K562 (cell line): ENCODE data around the gene GZF1. TPM values are rescaled to one million over a fixed set of nuclear protein-coding genes. Genes with fewer than 3 reads are reported as not detected.
A peak's percentile ranks its signal among the peaks of the same experiment; 100 is the strongest.

ENCODE experiments used
- DDX20 ChIP-seq: fragments of 450-650 bp; IDR thresholded peaks from 2 replicates; pipeline ENCODE4 v1.6.1; 2016; ENCODE audit warnings: missing genetic modification characterization, low read depth, mild to moderate bottlenecking, missing compliant biosample characterization, moderate library complexity
- FOSL1 ChIP-seq: fragments of 200-800 bp; sonication (Bioruptor generic); conservative IDR thresholded peaks from 2 replicates; pipeline ENCODE4 v1.6.1; 2016; ENCODE audit warnings: missing genetic modification characterization, missing compliant biosample characterization
- GATAD2B ChIP-seq: fragments of 450-650 bp; IDR thresholded peaks from 2 replicates; pipeline ENCODE4 v1.6.1; 2017; ENCODE audit warnings: mild to moderate bottlenecking, borderline replicate concordance
- HNRNPL ChIP-seq: fragments of 200-400 bp; formaldehyde crosslinking; IDR thresholded peaks from 2 replicates; pipeline ENCODE4 v1.6.1; 2017; ENCODE audit warnings: low read depth, mild to moderate bottlenecking, low read length
- MAX ChIP-seq: sonication (generic); formaldehyde crosslinking; IDR thresholded peaks from 2 replicates; pipeline ENCODE4 v1.9.0; 2022; ENCODE audit warnings: mild to moderate bottlenecking, missing genetic modification reagents
- MCM3 ChIP-seq: fragments of 450-650 bp; IDR thresholded peaks from 2 replicates; pipeline ENCODE4 v1.6.1; 2016
- NCOA1 ChIP-seq: fragments of 450-650 bp; IDR thresholded peaks from 2 replicates; pipeline ENCODE4 v1.6.1; 2016; ENCODE audit warnings: low read depth
- NFRKB ChIP-seq: fragments of 450-650 bp; IDR thresholded peaks from 2 replicates; pipeline ENCODE4 v1.6.1; 2016; ENCODE audit warnings: low read depth
- NR2C1 ChIP-seq, 2 experiments: fragments of 450-650 bp; IDR thresholded peaks; 2 replicates each; pipeline ENCODE4 v1.6.1; 2017; ENCODE audit warnings: mild to moderate bottlenecking in 2 of 2, antibody characterized with exemption in 1 of 2, inconsistent platforms in 1 of 2, missing compliant biosample characterization in 1 of 2, missing genetic modification characterization in 1 of 2
- PML ChIP-seq: IDR thresholded peaks from 2 replicates; pipeline ENCODE4 v1.6.1; 2012; ENCODE audit warnings: low read length, inconsistent platforms
- PTBP1 ChIP-seq: fragments of 200-400 bp; formaldehyde crosslinking; IDR thresholded peaks from 2 replicates; pipeline ENCODE4 v1.6.1; 2017; ENCODE audit warnings: low read depth, low read length
- PTTG1 ChIP-seq: fragments of 450-650 bp; IDR thresholded peaks from 2 replicates; pipeline ENCODE4 v1.6.1; 2016; ENCODE audit warnings: low read depth, mild to moderate bottlenecking, missing genetic modification characterization, missing compliant biosample characterization
- RREB1 ChIP-seq: fragments of 250-450 bp; sonication (Bioruptor Pico); IDR thresholded peaks from 2 replicates; pipeline ENCODE4 v1.4.0; 2020
- TAF1 ChIP-seq: IDR thresholded peaks from 2 replicates; pipeline ENCODE4 v1.6.1; 2011; ENCODE audit warnings: mild to moderate bottlenecking, low read length, moderate library complexity; ENCODE audit not compliant: insufficient read depth, control insufficient read depth, severe bottlenecking; ENCODE audit errors: extremely low read depth
- UBTF ChIP-seq, 2 experiments: IDR thresholded peaks; 2 replicates each; pipeline ENCODE4 v1.6.1; 2012; ENCODE audit warnings: improper control_type of control experiment in 2 of 2, low read depth in 2 of 2, low read length in 2 of 2, borderline replicate concordance in 1 of 2
- YY1 ChIP-seq, 3 experiments: IDR thresholded peaks; 2 replicates each; pipeline ENCODE4 v1.6.1; 2011; ENCODE audit warnings: low read length in 2 of 3, mild to moderate bottlenecking in 2 of 3, moderate library complexity in 2 of 3, borderline replicate concordance in 1 of 3, control low read depth in 1 of 3, low read depth in 1 of 3; ENCODE audit not compliant: insufficient read depth in 3 of 3, insufficient replicate concordance in 2 of 3, control insufficient read depth in 1 of 3, insufficient read length in 1 of 3; ENCODE audit errors: extremely low read depth in 1 of 3
- ZFP91 ChIP-seq: sonication (generic); formaldehyde crosslinking; IDR thresholded peaks from 2 replicates; pipeline ENCODE4 v1.8.0; 2022; ENCODE audit warnings: mild to moderate bottlenecking, missing genetic modification reagents
- ZNF431 ChIP-seq: sonication (generic); formaldehyde crosslinking; IDR thresholded peaks from 2 replicates; pipeline ENCODE4 v1.8.0; 2022; ENCODE audit warnings: mild to moderate bottlenecking, missing genetic modification reagents
- polyA plus RNA-seq, 8 experiments: library from polyadenylated mRNA; depleted of rRNA in 4 of 8; stranded (reverse) in 5 of 8; unstranded in 3 of 8; fragments of >200 nt; fragmentation: Nextera tagmentation in 2 of 8; fragmentation: Illumina TruSeq in 1 of 8; extraction: Ambion mirVana in 2 of 8; extraction: Trizol in 1 of 8; gene quantifications; 2 replicates each; pipeline versions ENCODE4 v1.2.1 to v1.2.3, GENCODE V29; 2011 to 2014; ENCODE audit warnings: inconsistent platforms in 1 of 8, missing spikeins in 1 of 8
- total RNA-seq, 7 experiments: library from RNA; depleted of rRNA in 6 of 7; stranded (reverse); fragments of >200 nt in 6 of 7; fragmentation: Illumina TruSeq in 2 of 7; extraction: Trizol in 2 of 7; gene quantifications; 2 replicates each; pipeline versions ENCODE4 v1.2.1 to v1.2.3, GENCODE V29; 2011 to 2021; ENCODE audit warnings: low replicate concordance in 1 of 7

Gene GZF1
- total and polyA plus RNA-seq, 9 of the 15 experiments (the other 6 are each of a cell fraction or from before 2014, with no cell fraction given): 1.2 to 15.7 (median 7.4) TPM

- TF ChIP-seq MAX (no peak), TAF1 (no peak), ZFP91 (CRISPR knock-in tag) (no peak), GATAD2B (no peak), PTTG1 (no peak), YY1 (IDR thresholded peaks at IDR 0.05; ENCODE audit: borderline replicate concordance in 1 of 3, control insufficient read depth in 1 of 3, extremely low read depth in 1 of 3, insufficient read depth in 3 of 3, insufficient read length in 1 of 3, insufficient replicate concordance in 2 of 3, low read depth in 1 of 3, low read length in 2 of 3) (no peak), FOSL1 (tag) (peak; percentile 58; the same call in 1 of the 2 replicates), PML (no peak), NR2C1 (IDR thresholded peaks at IDR 0.05) (no peak), NR2C1 (tag; IDR thresholded peaks at IDR 0.05) (no peak), NFRKB (no peak), PTBP1 (no peak), MCM3 (no peak), HNRNPL (no peak), RREB1 (CRISPR knock-in tag) (no peak), NCOA1 (no peak), ZNF431 (no peak), DDX20 (tag) (no peak), UBTF (IDR thresholded peaks at IDR 0.05; ENCODE audit: borderline replicate concordance in 1 of 2, low read depth in 2 of 2, low read length in 2 of 2) (no peak)
Observed at GRCh38 chr20:23366384-23366783, 4.4 kb downstream of the GZF1 start (continued).
